Brain microvascular endothelial cell (primary cell): Measurements from ENCODE around the gene RPS4Y1.

ENCODE experiments used
- DNase-seq: peaks from one replicate; pipeline ENCODE4 v3.0.0-alpha.2; 2020
- H3K27ac ChIP-seq: fragments of 250-450 bp; sonication (Bioruptor Pico); 2 replicates; pipeline ENCODE4 v1.5.1; 2020; ENCODE audit warnings: mild to moderate bottlenecking, moderate library complexity
- H3K27me3 ChIP-seq: fragments of 250-450 bp; sonication (Bioruptor Pico); replicated peaks from 2 replicates; pipeline ENCODE4 v1.5.1; 2020; ENCODE audit warnings: mild to moderate bottlenecking
- H3K36me3 ChIP-seq: fragments of 250-450 bp; sonication (Bioruptor Pico); replicated peaks from 2 replicates; pipeline ENCODE4 v1.5.1; 2020; ENCODE audit warnings: mild to moderate bottlenecking
- H3K4me3 ChIP-seq: 2 replicates; pipeline ENCODE4 v1.5.1; 2011; ENCODE audit warnings: low read depth, mild to moderate bottlenecking, control low read depth, low read length, moderate library complexity
- CTCF ChIP-seq: IDR thresholded peaks from 2 replicates; pipeline ENCODE4 v1.5.1; 2011; ENCODE audit warnings: low read depth, mild to moderate bottlenecking, moderate library complexity, low read length, control low read depth, inconsistent platforms; ENCODE audit errors: missing control alignments
- in situ Hi-C: cut with HindIII; loops from 2 replicates; pipeline ENCODE4 v1.10.0; 2017; ENCODE audit warnings: low sequenced_read_pairs, low pct_ligation_motif_present

Gene RPS4Y1

GRCh38 chrY:2828497-2828896 is 12.9 kb upstream of the RPS4Y1 start:
- Histone ChIP-seq H3K27me3 (no peaks in the 10 kb centered on the region), H3K4me3 (no peak overlapping the region), H3K27ac (no peak overlapping the region), H3K36me3 (no peaks in the 10 kb centered on the region)
- in situ Hi-C loops, result no loop called here
- DNase-seq, result no peak
- TF ChIP-seq CTCF, result no peak

DNA sequence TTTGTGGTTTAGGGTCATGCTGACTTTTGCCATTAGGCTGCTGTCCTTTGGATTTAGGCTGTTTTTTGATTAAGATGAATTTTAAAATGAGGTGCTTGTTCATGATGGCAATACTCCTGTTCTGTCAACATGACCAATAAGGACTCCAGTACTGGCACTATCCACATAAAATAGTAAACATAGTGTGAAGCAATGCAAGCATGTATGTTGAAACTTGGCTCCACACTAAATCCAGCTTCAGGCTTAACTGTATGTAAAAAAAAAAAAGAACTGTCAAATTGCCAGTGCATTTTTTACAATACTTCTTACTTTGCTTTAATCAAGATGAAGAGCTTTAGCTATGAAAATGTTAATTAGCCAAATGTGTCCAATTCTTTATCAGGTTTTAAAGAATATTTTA is 6.2 kb upstream of the RPS4Y1 start:
- no peak overlapping the region for H3K27ac ChIP-seq
- no peaks in the 10 kb centered on the region for H3K27me3 ChIP-seq
- no peak for TF ChIP-seq CTCF
- no peak overlapping the region for H3K4me3 ChIP-seq
- H3K36me3 ChIP-seq, result no peaks in the 10 kb centered on the region
- in situ Hi-C loops, result no loop called here
- DNase-seq, result no peak

DNA sequence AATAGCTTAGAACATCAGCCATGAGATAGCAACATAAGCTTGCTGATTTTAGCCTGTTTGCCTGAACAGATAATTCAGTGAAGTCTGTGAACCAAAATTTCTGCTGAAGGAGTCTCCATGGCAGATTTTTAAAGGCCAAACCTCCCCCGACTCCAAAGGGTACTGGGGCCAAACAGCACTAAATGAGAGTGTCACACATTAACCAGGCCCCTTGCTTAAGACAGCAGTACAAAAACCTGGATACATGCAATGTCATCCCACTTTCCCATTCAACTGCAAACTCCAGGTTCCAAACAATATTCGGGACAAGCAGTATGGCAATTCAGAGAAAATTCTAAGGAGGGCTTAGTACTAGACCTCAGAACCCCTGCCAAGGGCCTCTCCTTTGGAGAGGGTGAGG is 4.3 kb upstream of the RPS4Y1 start:
- no peak for TF ChIP-seq CTCF
- Histone ChIP-seq H3K36me3 (no peaks in the 10 kb centered on the region), H3K27me3 (no peaks in the 10 kb centered on the region), H3K4me3 (no peak overlapping the region), H3K27ac (no peak overlapping the region)
- in situ Hi-C loops, result no loop called here
- DNase-seq, result no peak

- no peak overlapping the region for H3K27ac ChIP-seq
- no peak overlapping the region for H3K4me3 ChIP-seq
- no peaks in the 10 kb centered on the region for H3K36me3 ChIP-seq
- in situ Hi-C loops, result no loop called here
- no peak for TF ChIP-seq CTCF
- H3K27me3 ChIP-seq, result no peaks in the 10 kb centered on the region
- DNase-seq, result no peak
These were observed 3.5 kb upstream of the RPS4Y1 start for GRCh38 chrY:2837932-2838331.

DNA sequence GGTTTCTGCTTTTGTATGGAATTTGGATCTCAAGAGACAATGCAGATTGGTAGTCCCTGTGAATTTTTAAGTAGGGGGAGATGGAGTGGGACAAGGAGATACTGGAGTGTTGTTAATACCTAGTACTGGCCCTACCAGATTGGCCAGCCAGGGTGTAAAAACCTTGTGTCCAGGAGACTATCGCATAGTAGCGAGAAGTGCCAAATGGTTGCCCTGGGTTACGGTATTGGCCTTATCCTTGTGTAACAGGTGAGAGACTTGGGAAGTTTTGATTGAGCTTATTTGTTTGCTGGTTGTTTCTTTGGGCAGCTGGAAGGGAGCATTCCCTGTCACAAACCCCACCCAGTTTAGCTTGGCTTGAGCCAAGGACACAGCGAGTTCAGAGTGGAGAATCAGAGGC is 5.4 kb downstream of the RPS4Y1 start:
- Histone ChIP-seq H3K27me3 (no peaks in the 10 kb centered on the region), H3K27ac (no peak overlapping the region), H3K36me3 (no peaks in the 10 kb centered on the region), H3K4me3 (no peak overlapping the region)
- no peak for TF ChIP-seq CTCF
- in situ Hi-C loops, result no loop called here
- DNase-seq, result no peak

DNA sequence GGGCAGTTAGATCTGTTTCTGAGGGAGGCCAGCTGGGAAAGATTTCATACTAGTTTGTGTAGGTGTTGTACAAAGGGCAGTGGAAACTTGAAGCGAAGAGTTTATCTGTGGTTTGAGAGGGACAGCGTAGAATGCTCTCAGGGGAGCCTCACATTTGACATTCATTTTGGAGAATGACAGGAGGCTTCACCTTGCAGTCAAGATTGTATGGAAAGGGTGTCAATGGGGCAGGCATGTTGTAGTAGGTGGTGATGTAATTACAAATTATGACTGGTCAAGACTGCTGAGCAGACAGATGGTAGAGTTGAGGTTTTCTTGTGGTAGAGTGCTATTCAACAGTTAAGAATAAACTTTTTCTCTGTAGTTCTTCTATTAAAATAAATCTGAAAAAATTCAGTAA is 7.0 kb downstream of the RPS4Y1 start:
- no peak for DNase-seq
- TF ChIP-seq CTCF, result no peak
- Histone ChIP-seq H3K4me3 (no peak overlapping the region), H3K27me3 (no peaks in the 10 kb centered on the region), H3K27ac (no peak overlapping the region), H3K36me3 (no peaks in the 10 kb centered on the region)
- in situ Hi-C loops, result no loop called here
